K562 (cell line): ENCODE results near the gene MACROD2. TPM values are rescaled to one million over a fixed set of nuclear protein-coding genes. Genes with fewer than 3 reads are reported as not detected.

ENCODE experiments used
- ATAC-seq: fragments of 200-7000 bp; cut with Tn5 transposase; 3 replicates; pipeline ENCODE4 v1.9.1; 2020; ENCODE audit warnings: moderate library complexity
- BruUV-seq: library from RNA; stranded (reverse); fragments of 400-500 nt; replicated peaks from 2 replicates; lab custom pipeline; 2021; lab: Mats Ljungman, UMichigan
- CTCF ChIA-PET: fragments of 300-600 bp; formaldehyde crosslinking; extraction: SDS; loops from one replicate; lab custom pipeline; 2021; ENCODE audit warnings: low intra/inter-chr PET ratio; lab: Yijun Ruan, JAX
- POLR2A ChIA-PET: fragments of 300-600, 350-650 bp; sonication (Branson Sonifier 250); formaldehyde crosslinking; extraction: SDS; loops from one replicate; lab custom pipeline; 2021; ENCODE audit warnings: antibody characterized with exemption, inconsistent platforms; lab: Yijun Ruan, JAX
- DNase-seq, 4 experiments: peaks; one replicate each; pipeline versions ENCODE4 v3.0.0 to v3.0.0-alpha.2; 2011 to 2018; ENCODE audit warnings: low spot score in 3 of 4, mixed read lengths in 3 of 4; ENCODE audit errors: extremely low read depth in 1 of 4
- FAIRE-seq: peaks from 2 replicates; lab custom pipeline; 2011; peaks lifted over from hg19 to GRCh38; lab: Jason Lieb, UNC
- H2AFZ ChIP-seq: 2 replicates; pipeline ENCODE4 v1.6.0; 2011; ENCODE audit warnings: low read depth, low read length, control low read depth, inconsistent platforms
- H3K27ac ChIP-seq: fragments of 200-600 bp; 3 replicates; pipeline ENCODE4 v1.8.0; 2011; ENCODE audit warnings: low read depth, mild to moderate bottlenecking, control low read depth, inconsistent platforms, low read length, moderate library complexity, mixed read lengths; ENCODE audit errors: extremely low read depth
- H3K27me3 ChIP-seq, 2 experiments: fragments of 300-600 bp in 1 of 2; 2 replicates in 1 of 2; 3 replicates in 1 of 2; pipeline versions ENCODE4 v1.6.0 to v1.8.0; 2011; ENCODE audit warnings: inconsistent platforms in 2 of 2, low read length in 2 of 2, mild to moderate bottlenecking in 1 of 2, mixed read lengths in 1 of 2, moderate library complexity in 1 of 2; ENCODE audit not compliant: control insufficient read depth in 2 of 2, insufficient read depth in 2 of 2
- H3K36me3 ChIP-seq: fragments of 300-600 bp; 3 replicates; pipeline ENCODE4 v1.8.0; 2011; ENCODE audit warnings: mild to moderate bottlenecking, low read length, inconsistent platforms; ENCODE audit not compliant: control insufficient read depth, insufficient read depth
- H3K4me1 ChIP-seq, 2 experiments: fragments of 200-600 bp in 1 of 2; replicated peaks in 1 of 2; 2 replicates in 1 of 2; 3 replicates in 1 of 2; pipeline versions ENCODE4 v1.5.1 to v1.8.0; 2011; ENCODE audit warnings: inconsistent platforms in 2 of 2, low read length in 2 of 2, mild to moderate bottlenecking in 1 of 2, mixed read lengths in 1 of 2, moderate library complexity in 1 of 2; ENCODE audit not compliant: control insufficient read depth in 2 of 2, insufficient read depth in 2 of 2
- H3K4me2 ChIP-seq: 2 replicates; pipeline ENCODE4 v1.6.1; 2011; ENCODE audit warnings: low read length, control low read depth, inconsistent platforms, mixed read lengths; ENCODE audit not compliant: insufficient read depth
- H3K4me3 ChIP-seq: fragments of 200-600 bp; sonication (generic), shearing (Covaris generic); 2 replicates; pipeline ENCODE4 v1.5.1; 2016; ENCODE audit warnings: control low read depth, inconsistent platforms
- H3K79me2 ChIP-seq: fragments of 200-600 bp; 3 replicates; pipeline ENCODE4 v1.8.0; 2011; ENCODE audit warnings: low read length, inconsistent platforms; ENCODE audit not compliant: control insufficient read depth, insufficient read depth
- H3K9ac ChIP-seq, 2 experiments: 2 replicates each; pipeline versions ENCODE4 v1.6.0 to v1.6.1; 2011; ENCODE audit warnings: low read depth in 2 of 2, low read length in 2 of 2, control low read depth in 1 of 2, inconsistent platforms in 1 of 2, mild to moderate bottlenecking in 1 of 2, mixed read lengths in 1 of 2; ENCODE audit not compliant: insufficient read depth in 1 of 2
- H3K9me1 ChIP-seq: one replicate; pipeline ENCODE4 v1.6.0; 2011; ENCODE audit warnings: inconsistent platforms, mild to moderate bottlenecking, low read length, moderate library complexity; ENCODE audit not compliant: control insufficient read depth, insufficient read depth
- H3K9me3 ChIP-seq: replicated peaks from 2 replicates; pipeline ENCODE4 v1.5.1; 2011; ENCODE audit warnings: low read depth, low read length, inconsistent platforms; ENCODE audit not compliant: control insufficient read depth, insufficient read depth
- H4K20me1 ChIP-seq: replicated peaks from 2 replicates; pipeline ENCODE4 v1.6.1; 2011; ENCODE audit warnings: low read length, inconsistent platforms, mixed read lengths; ENCODE audit not compliant: control insufficient read depth, insufficient read depth
- ATF7 ChIP-seq: fragments of 450-650 bp; IDR thresholded peaks from 2 replicates; pipeline ENCODE4 v1.7.1; 2014; ENCODE audit warnings: mild to moderate bottlenecking, moderate library complexity
- C11orf30 ChIP-seq: fragments of 450-650 bp; IDR thresholded peaks from 2 replicates; pipeline ENCODE4 v1.6.1; 2016; ENCODE audit warnings: low read depth, mild to moderate bottlenecking
- CBFA2T2 ChIP-seq: fragments of 450-650 bp; conservative IDR thresholded peaks from 2 replicates; pipeline ENCODE4 v1.6.1; 2017; ENCODE audit warnings: mild to moderate bottlenecking
- MEIS2 ChIP-seq: fragments of 450-650 bp; IDR thresholded peaks from 2 replicates; pipeline ENCODE4 v1.6.1; 2014; ENCODE audit warnings: mild to moderate bottlenecking; ENCODE audit not compliant: partially characterized antibody
- SIN3A ChIP-seq, 2 experiments: fragments of 150-350 bp in 1 of 2; IDR thresholded peaks; 2 replicates each; pipeline ENCODE4 v1.6.1; 2011 to 2016; ENCODE audit warnings: borderline replicate concordance in 2 of 2, low read depth in 2 of 2, low read length in 2 of 2, mild to moderate bottlenecking in 2 of 2, moderate library complexity in 2 of 2; ENCODE audit not compliant: control insufficient read depth in 1 of 2
- SNIP1 ChIP-seq: fragments of 450-650 bp; IDR thresholded peaks from 2 replicates; pipeline ENCODE4 v1.7.1; 2017; ENCODE audit warnings: low read depth, mild to moderate bottlenecking
- TRIM28 ChIP-seq: fragments of 450-650 bp; IDR thresholded peaks from 2 replicates; pipeline ENCODE4 v1.6.1; 2017
- ZC3H11A ChIP-seq: IDR thresholded peaks from 2 replicates; pipeline ENCODE4 v1.6.1; 2012; ENCODE audit warnings: low read depth, low read length, improper control_type of control experiment
- ZC3H8 ChIP-seq: fragments of 450-650 bp; IDR thresholded peaks from 2 replicates; pipeline ENCODE4 v1.6.1; 2017
- ZNF696 ChIP-seq: fragments of 250-450 bp; sonication (Bioruptor Pico); conservative IDR thresholded peaks from 2 replicates; pipeline ENCODE4 v1.4.0; 2020; ENCODE audit warnings: mild to moderate bottlenecking, moderate library complexity
- in situ Hi-C: fragments of 300-500 bp; cut with MboI; formaldehyde crosslinking; loops from 4 replicates; pipeline ENCODE4 v1.15.0; 2018; ENCODE audit warnings: inconsistent platforms, mixed read lengths
- intact Hi-C: fragments of 100-400 bp; cut with micrococcal nuclease; formaldehyde crosslinking; loops from 2 replicates; pipeline ENCODE4 v1.14.2; 2022
- polyA plus RNA-seq, 8 experiments: library from polyadenylated mRNA; depleted of rRNA in 4 of 8; stranded (reverse) in 5 of 8; unstranded in 3 of 8; fragments of >200 nt; fragmentation: Nextera tagmentation in 2 of 8; fragmentation: Illumina TruSeq in 1 of 8; extraction: Ambion mirVana in 2 of 8; extraction: Trizol in 1 of 8; gene quantifications; 2 replicates each; pipeline versions ENCODE4 v1.2.1 to v1.2.3, GENCODE V29; 2011 to 2014; ENCODE audit warnings: inconsistent platforms in 1 of 8, missing spikeins in 1 of 8
- total RNA-seq, 7 experiments: library from RNA; depleted of rRNA in 6 of 7; stranded (reverse); fragments of >200 nt in 6 of 7; fragmentation: Illumina TruSeq in 2 of 7; extraction: Trizol in 2 of 7; gene quantifications; 2 replicates each; pipeline versions ENCODE4 v1.2.1 to v1.2.3, GENCODE V29; 2011 to 2021; ENCODE audit warnings: low replicate concordance in 1 of 7
- TF ChIP-seq, protein P1 (sequence below): sonication (generic); formaldehyde crosslinking; IDR thresholded peaks from 2 replicates; pipeline ENCODE4 v1.5.0; 2020; ENCODE audit warnings: missing genetic modification reagents
- TF ChIP-seq, protein P2 (sequence below), 3 experiments: IDR thresholded peaks in 2 of 3; conservative IDR thresholded peaks in 1 of 3; 2 replicates each; pipeline ENCODE4 v1.5.1; 2011 to 2012; ENCODE audit warnings: low read length in 3 of 3, mild to moderate bottlenecking in 3 of 3, control low read depth in 2 of 3, improper control_type of control experiment in 1 of 3, inconsistent platforms in 1 of 3, low read depth in 1 of 3, mixed read lengths in 1 of 3, moderate library complexity in 1 of 3; ENCODE audit not compliant: insufficient read depth in 2 of 3

Gene MACROD2
- total and polyA plus RNA-seq, 9 of the 15 experiments (the other 6 are each of a cell fraction or from before 2014, with no cell fraction given) = not detected

DNA sequence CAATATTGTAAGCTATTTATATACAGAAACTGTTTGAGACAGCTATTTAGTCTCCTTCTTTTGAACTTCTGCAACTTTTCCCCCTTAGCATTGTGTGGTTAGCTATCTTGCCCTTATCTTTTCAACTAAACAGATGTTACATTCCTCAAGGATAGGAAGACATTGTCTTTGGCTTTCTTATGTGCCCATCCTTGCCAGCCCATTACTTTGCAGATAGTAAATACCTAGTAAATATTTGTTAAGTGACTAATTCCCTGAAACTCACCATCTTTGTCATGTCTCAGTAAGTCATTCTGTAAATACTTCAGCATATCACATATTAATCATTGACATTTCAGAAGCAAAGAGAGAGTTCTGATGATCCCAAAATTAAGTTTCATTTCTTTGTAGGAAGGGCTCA is 411.2 kb downstream of the MACROD2 start:
- no peaks in the 10 kb centered on the region for H3K4me1 ChIP-seq
- H3K9me1 ChIP-seq = no peaks in the 10 kb centered on the region
- CTCF ChIA-PET = no interaction called here
- no peak for ATAC-seq
- no peaks in the 10 kb centered on the region for H3K79me2 ChIP-seq
- DNase-seq = no peak
- intact Hi-C loops = no loop called here
- H3K27me3 ChIP-seq = no peaks in the 10 kb centered on the region
- no peaks in the 10 kb centered on the region for H3K36me3 ChIP-seq
- POLR2A ChIA-PET = no interaction called here
- no peak overlapping the region for H3K4me3 ChIP-seq
- BruUV-seq = no TSS peak
- no peak overlapping the region for H3K4me2 ChIP-seq
- no peak overlapping the region for H3K27ac ChIP-seq
- no peaks in the 10 kb centered on the region for H4K20me1 ChIP-seq
- in situ Hi-C loops = no loop called here
- H2AFZ ChIP-seq = no peak overlapping the region
- TF ChIP-seq ZC3H11A (no peak), SIN3A (IDR thresholded peaks at IDR 0.05; ENCODE audit: borderline replicate concordance in 2 of 2, control insufficient read depth in 1 of 2, low read depth in 2 of 2, low read length in 2 of 2) (no peak), CBFA2T2 (no peak), ZC3H8 (no peak), MEIS2 (no peak), TRIM28 (no peak), ATF7 (no peak), ZNF696 (CRISPR knock-in tag) (no peak), C11orf30 (no peak), SNIP1 (no peak)
- TF ChIP-seq, protein P1, sequence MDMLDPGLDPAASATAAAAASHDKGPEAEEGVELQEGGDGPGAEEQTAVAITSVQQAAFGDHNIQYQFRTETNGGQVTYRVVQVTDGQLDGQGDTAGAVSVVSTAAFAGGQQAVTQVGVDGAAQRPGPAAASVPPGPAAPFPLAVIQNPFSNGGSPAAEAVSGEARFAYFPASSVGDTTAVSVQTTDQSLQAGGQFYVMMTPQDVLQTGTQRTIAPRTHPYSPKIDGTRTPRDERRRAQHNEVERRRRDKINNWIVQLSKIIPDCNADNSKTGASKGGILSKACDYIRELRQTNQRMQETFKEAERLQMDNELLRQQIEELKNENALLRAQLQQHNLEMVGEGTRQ (CRISPR knock-in tag) = no peak
- TF ChIP-seq, protein P2, sequence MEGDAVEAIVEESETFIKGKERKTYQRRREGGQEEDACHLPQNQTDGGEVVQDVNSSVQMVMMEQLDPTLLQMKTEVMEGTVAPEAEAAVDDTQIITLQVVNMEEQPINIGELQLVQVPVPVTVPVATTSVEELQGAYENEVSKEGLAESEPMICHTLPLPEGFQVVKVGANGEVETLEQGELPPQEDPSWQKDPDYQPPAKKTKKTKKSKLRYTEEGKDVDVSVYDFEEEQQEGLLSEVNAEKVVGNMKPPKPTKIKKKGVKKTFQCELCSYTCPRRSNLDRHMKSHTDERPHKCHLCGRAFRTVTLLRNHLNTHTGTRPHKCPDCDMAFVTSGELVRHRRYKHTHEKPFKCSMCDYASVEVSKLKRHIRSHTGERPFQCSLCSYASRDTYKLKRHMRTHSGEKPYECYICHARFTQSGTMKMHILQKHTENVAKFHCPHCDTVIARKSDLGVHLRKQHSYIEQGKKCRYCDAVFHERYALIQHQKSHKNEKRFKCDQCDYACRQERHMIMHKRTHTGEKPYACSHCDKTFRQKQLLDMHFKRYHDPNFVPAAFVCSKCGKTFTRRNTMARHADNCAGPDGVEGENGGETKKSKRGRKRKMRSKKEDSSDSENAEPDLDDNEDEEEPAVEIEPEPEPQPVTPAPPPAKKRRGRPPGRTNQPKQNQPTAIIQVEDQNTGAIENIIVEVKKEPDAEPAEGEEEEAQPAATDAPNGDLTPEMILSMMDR (IDR thresholded peaks at IDR 0.05 in 2 of 3, conservative IDR thresholded peaks at IDR 0.05 in 1 of 3; ENCODE audit: insufficient read depth in 2 of 3, low read depth in 1 of 3, low read length in 3 of 3) = no peak
- FAIRE-seq = no peak
- H3K9me3 ChIP-seq = no peaks in the 10 kb centered on the region
- H3K9ac ChIP-seq = no peak overlapping the region
